ENCODE data around the gene YBX2. TPM values are rescaled to one million over a fixed set of nuclear protein-coding genes. Genes with fewer than 3 reads are reported as not detected.

Gene YBX2
- total RNA-seq, 4 donors from 2014 or later: 1.2 to 4.1 (median 2.1) TPM

GRCh38 chr17:7322520-7323194 lies 28.2 kb upstream of the YBX2 start:
- Histone ChIP-seq H3K4me1 (no peaks in the 10 kb centered on the region), H3K4me3 (replicated peaks in 1 of 3) (no peak overlapping the region), H3K27ac (no peak overlapping the region), H3K27me3 (no peaks in the 10 kb centered on the region), H3K36me3 (peaks cover 58 to 60% of the 10 kb centered on the region in 2 donors), H3K9me3 (no peaks in the 10 kb centered on the region)
- DNase-seq: no peak
- TF ChIP-seq CTCF (IDR thresholded peaks at IDR 0.05): no peak
- TF ChIP-seq POLR2A (IDR thresholded peaks at IDR 0.05): no peak
- WGBS, 2 donors: 93 to 96% methylated on average over 10 to 20 of the region's 22 CpGs
- intact Hi-C loops (cut with DNase I): no loop called here

GRCh38 chr17:7321466-7321865 lies 27.0 kb upstream of the YBX2 start:
- Histone ChIP-seq H3K27me3 (no peaks in the 10 kb centered on the region), H3K27ac (no peak overlapping the region), H3K4me3 (replicated peaks in 1 of 3) (no peak overlapping the region), H3K36me3 (peaks cover 64% of the 10 kb centered on the region in 2 donors), H3K9me3 (no peaks in the 10 kb centered on the region), H3K4me1 (no peaks in the 10 kb centered on the region)
- TF ChIP-seq POLR2A (IDR thresholded peaks at IDR 0.05): no peak
- no peak for TF ChIP-seq CTCF (IDR thresholded peaks at IDR 0.05)
- intact Hi-C loops (cut with DNase I): no loop called here
- no peak for DNase-seq
- 72 to 80% methylated on average over 6 to 13 of the region's 15 CpGs for WGBS, 2 donors

- WGBS, 2 donors: 85 to 97% methylated on average over 11 to 12 of the region's 13 CpGs
- Histone ChIP-seq H3K27ac (no peak overlapping the region), H3K4me1 (peaks cover 10 to 20% of the 10 kb centered on the region in 2 donors), H3K27me3 (no peaks in the 10 kb centered on the region), H3K4me3 (replicated peaks in 1 of 3) (no peak overlapping the region), H3K9me3 (no peaks in the 10 kb centered on the region), H3K36me3 (peaks cover 54 to 57% of the 10 kb centered on the region in 2 donors)
- intact Hi-C loops (cut with DNase I): no loop called here
- no peak for DNase-seq
- TF ChIP-seq CTCF (IDR thresholded peaks at IDR 0.05) (no peak), POLR2A (IDR thresholded peaks at IDR 0.05) (no peak)
These were observed 23.9 kb upstream of the YBX2 start for GRCh38 chr17:7318121-7318860.

- TF ChIP-seq CTCF (IDR thresholded peaks at IDR 0.05) (no peak), POLR2A (IDR thresholded peaks at IDR 0.05) (no peak)
- intact Hi-C loops (cut with DNase I): no loop called here
- DNase-seq: no peak
These were observed 22.8 kb upstream of the YBX2 start for GRCh38 chr17:7317161-7317803.

More at GRCh38 chr17:7317161-7317803, 22.8 kb upstream of the YBX2 start:
- H3K27me3 ChIP-seq: no peaks in the 10 kb centered on the region
- 87 to 95% methylated on average over 15 to 16 of the region's 16 CpGs for WGBS, 2 donors
- H3K9me3 ChIP-seq: no peaks in the 10 kb centered on the region
- peaks cover 10 to 26% of the 10 kb centered on the region in 2 donors for H3K4me1 ChIP-seq
- no peak overlapping the region for H3K4me3 ChIP-seq (replicated peaks in 1 of 3)
- peaks cover 55 to 57% of the 10 kb centered on the region in 2 donors for H3K36me3 ChIP-seq
- H3K27ac ChIP-seq: no peak overlapping the region

Measured in thyroid gland (tissue), 4 donors.